PC-3 (cell line): ENCODE measurements around the gene CAPN1.

Experiments used
- CTCF ChIP-seq: fragments of 300-600 bp; sonication (generic); conservative IDR thresholded peaks from 2 replicates; pipeline ENCODE4 v1.5.1; 2017; ENCODE audit warnings: antibody characterized with exemption, low read depth, mild to moderate bottlenecking, low read length
- EZH2 ChIP-seq: fragments of 300-600 bp; sonication (generic); IDR thresholded peaks from one replicate; pipeline ENCODE4 v1.6.1; 2017; ENCODE audit warnings: antibody characterized with exemption, mild to moderate bottlenecking, low read length; ENCODE audit not compliant: unreplicated experiment
- EZH2phosphoT487 ChIP-seq: fragments of 300-600 bp; sonication (generic); IDR thresholded peaks from 2 replicates; pipeline ENCODE4 v1.6.1; 2018; ENCODE audit warnings: mild to moderate bottlenecking, antibody characterized with exemption, low read length, borderline replicate concordance

DNA sequence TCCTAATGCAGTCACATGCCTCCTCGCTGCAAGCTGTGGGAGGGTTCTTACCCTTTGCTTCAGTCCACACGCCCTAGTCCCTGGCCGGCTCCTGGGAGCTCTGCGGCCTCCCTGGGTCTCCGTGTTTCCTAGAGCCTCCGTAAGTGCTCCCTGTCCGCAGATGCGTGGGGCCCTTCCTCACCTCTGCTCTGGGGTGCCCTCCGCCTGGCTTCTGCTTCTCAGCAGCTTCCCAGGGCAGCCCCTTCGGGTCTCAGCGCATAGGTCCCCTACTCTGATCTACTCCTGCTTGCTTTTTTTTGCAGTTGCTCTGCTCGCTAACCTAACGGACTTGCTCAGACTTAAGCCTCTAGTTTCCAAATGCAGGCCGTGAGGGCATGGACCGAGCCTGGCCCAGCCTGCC lies 22.4 kb downstream of the CAPN1 start:
- TF ChIP-seq CTCF (no peak), EZH2 (no peak), EZH2phosphoT487 (no peak)
